ENCODE results near the gene UBE2E1.

Gene UBE2E1

DNA sequence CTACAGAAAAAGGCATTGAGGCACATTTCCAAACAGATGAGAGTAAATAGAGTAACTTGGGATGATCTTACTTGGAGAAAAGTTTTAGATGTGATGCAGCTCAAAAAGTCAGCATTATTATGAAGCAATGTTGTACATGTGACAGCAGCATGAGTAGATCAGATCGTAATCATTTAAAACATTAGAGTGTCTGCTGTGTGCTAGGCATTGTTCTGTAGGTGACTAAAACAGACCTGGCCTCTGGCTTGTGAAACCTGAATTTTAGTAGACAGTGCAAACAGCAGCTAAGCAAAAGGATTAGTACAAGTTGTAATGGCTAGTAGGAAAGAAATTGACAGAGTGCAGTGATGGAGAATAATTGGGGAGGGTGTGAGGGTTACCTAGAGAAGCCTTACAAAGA, 15.1 kb downstream of the UBE2E1 start:
- DNase-seq (ENCODE audit: low read depth in 2 of 2): no peak

DNA sequence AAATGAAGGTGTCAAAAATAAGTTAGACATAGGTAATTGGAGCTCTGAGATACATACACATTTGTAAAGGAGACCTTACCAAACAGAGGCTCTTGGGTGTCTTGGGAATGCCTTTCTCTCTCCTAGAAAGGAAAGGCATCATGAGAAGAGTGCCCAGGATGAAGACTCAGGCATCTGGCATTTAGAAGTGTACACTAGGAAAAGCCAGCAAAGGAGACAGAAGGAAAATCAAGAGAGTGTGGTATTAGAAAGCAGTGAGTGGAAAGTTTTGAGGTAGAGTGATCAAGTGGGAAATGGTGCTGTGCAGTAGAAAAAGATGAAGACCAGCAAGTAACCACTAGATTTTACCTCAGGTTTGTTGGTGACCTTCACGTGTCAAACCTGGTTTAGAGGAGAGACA, 16.1 kb downstream of the UBE2E1 start:
- no peak for DNase-seq (ENCODE audit: low read depth in 2 of 2)

DNA sequence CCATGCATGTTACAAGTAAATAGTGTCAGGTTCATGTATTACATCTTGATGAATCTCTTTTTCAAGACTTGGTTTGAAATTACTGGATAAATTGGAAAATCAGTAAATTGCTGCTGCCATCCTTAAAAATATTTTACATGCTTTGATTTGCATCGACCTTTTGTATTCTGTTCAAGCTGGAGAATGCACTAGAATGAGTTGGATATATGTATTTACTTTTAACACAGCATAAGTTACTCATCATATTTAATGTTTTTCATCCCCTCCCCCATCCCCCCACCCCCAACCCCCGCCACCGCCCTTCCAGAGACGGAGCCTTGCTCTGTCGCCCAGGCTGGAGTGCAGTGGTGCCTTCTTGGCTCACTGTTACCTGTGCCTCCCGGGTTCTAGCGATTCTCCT, 16.8 kb downstream of the UBE2E1 start:
- no peak for DNase-seq (ENCODE audit: low read depth in 2 of 2)

DNA sequence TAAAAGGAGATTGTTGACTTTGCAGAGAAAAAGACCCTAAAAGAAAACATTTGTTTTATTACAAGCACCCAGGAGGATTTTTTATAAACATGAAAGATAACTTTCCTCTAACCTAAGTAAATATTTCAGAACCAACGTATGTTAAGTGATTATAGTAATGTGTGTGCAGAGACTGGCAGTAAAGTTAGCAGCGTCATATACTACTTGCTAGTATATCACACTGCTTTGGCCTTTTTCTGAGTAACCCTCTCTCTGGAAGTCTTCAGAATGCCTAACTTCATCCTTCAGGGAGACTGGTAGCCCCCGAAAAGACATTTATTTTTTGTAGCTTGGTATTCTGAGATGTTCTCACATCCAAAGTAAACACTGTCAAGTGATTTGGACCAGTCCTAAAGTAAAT, 17.9 kb downstream of the UBE2E1 start:
- no peak for DNase-seq (ENCODE audit: low read depth in 2 of 2)

DNA sequence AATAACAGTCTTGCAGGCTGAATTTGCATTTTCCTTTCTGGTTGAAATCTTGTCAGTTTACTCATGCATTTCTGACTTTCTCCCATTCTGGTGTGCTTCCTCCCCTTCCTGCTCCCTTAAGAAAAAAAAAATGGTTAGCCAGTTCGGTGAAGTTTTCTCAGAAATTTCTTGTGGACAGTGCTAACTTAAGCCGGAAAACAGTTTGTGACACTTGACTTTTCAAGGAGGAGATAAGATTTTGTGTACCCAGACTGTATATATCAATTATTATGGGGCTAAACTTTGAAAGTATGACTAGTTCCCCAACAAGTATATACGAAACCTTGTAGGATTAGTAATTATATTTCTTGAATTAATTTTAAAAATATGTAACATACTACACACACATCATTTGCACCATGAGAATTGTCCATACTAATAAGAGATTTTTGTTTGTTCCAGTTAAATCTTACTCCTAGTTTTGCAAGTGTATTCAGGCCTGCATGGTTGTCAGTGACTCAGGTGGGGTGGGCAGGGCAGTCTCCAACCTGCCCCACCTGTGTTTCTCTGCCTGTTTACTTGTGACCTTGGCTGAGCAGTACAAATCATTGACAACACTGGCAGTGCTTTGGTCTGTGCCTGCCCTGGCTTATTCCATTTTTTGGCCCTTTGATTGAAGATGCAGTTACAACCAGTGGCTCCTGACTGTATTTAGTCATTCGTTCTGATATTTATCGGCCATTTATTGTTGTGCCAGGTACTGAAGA, 19.1 kb downstream of the UBE2E1 start:
- DNase-seq (ENCODE audit: low read depth in 2 of 2): no peak

DNA sequence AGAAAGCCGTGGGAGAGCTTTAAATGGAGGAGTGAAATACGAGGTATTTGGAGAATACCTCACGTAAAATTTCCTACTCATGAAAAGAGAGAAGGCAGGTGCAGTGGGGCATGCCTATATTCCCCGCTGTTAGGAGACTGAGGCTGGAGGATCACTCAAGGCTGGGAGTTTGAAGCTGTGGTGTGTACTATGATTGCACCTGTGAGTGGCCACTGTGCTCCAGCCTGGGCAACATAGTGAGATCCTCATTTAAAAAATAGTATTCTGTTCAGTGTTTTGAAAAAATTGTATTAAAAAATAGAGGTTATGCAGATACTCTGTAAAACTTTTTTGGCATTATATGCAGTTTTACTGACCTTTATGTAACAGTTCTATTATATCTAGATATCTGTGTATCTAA, 20.0 kb downstream of the UBE2E1 start:
- no peak for DNase-seq (ENCODE audit: low read depth in 2 of 2)

DNA sequence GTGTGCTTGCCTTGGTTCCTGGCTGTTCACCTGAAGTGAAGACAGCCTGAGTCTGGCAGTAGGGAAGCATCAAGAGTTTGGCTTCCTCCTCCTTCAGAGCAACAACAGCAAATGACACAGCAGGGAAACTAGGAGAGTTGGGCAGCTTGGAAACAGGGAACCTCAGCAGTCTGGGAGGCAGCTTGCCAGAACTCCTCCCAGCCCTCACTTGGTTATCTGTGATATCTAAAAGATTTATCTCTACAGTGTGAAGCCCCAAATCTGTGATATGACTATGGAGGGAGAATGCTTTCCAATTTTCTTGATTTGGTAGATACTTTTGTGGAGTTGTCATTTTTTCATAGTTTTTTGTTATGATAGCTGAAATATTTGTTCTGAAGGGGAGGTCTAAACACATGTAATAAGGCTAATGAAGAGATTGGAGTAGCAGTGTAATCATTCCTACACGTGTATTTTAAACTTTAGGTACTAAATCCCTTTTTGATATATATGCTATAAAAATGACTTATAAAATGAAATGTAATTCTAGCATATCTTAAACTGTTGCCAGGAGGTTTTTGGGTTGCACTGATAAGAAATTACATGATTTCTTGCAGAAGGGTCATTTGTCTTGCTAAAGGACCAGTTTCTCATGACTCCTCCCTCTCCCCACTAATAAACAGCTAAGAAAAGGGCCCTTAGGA, 20.8 kb downstream of the UBE2E1 start:
- no peak for DNase-seq (ENCODE audit: low read depth in 2 of 2)

DNA sequence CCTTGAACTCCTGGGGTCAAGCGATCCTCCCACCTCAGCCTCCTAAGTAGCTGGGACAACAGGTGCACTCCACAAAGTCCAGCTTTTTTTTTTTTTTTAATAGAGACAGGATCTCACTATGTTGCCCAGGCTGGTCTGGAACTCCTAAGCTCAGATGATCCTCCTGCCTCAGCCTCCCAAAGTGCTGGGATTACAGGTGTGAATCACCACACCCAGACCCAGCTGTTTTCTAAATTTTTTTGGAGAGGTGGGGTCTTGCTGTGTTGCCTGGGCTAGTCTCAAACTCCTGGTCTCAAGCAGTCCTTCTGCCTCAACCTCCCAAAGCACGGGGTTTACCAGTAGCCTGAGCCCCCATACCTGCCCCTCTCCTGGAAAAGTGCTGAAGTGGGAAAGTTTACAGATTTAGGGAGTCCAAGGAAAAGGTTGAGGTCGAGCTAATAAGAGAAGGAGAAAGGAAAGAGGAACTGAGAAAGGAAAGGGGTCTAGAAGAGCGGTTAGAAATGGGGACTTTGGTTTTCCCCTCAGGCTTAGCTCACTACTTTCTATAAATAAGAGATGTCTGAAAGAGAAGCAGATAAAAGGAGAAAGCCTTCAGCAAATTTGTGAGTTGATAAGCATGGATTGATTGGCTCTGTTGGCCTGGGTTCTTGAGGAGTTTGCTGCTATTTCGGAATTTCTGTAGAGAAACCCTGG, 23.6 kb downstream of the UBE2E1 start:
- DNase-seq (ENCODE audit: low read depth in 2 of 2): no peak

DNA sequence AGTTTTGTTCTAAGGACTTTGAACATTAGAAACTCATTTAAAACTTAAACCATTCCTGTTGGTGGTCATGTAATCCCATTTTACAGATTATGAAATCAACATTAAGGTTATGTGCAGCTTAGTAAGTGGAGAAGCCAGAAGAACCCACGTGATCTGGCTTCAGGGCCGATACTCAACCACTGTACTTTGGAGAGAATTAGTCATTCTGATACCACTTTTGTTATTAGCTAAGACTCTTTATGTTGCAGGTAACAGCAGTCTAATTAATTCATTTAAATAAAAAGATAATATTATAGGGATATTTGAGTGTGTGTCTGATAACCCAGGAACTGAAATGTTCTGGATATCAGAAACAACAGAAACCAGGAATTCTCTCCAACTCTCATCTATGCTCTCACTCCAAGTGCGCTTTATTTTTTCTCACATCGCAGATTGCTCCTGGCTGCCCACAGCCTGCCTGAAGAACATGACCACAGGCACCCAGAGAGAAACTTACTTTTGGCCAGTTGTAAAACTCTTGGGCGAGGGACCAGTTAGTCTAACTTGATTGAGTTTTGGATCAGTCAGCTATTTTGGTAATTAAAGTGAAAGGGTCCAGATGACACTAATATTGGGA, 25.2 kb downstream of the UBE2E1 start:
- DNase-seq (ENCODE audit: low read depth in 2 of 2): no peak

DNA sequence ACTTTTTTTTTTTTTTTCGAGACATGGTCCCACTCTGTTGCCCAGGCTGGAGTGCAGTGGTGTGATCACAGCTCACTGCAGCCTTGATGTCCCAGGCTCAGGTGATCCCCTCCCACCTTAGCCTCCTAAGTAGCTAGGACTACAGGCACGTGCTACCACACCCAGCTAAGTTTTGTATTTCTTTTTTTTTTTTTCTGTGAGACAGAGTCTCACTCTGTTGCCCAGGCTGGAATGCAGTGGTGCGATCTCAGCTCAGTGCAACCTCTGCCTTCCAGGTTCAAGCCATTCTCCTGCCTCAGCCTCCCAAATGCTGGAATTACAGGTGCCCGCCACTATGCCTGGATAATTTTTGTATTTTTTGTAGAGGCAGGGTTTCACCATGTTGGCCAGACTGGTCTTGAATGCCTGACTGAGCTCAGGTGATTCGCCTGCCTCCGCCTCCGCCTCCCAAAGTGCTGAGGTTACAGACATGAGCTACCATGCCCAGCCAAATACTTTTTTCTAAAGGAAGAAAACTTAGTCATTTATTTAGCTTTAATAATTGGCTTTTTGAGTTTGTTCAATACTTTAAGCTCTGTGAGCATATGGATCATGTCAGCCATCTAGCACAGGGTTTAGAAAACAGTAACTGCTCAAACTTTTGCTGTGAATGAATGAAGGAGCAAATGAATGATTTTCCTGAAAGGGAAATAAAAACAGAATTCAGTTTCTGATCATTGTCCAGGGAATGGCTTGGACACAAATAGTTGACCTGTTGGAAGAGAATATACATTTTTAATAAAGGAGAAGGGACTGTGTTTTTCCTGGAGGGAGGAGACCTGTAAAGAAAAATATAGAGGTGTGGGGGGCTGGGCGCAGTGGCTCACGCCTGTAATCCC, 26.0 kb downstream of the UBE2E1 start:
- no peak for DNase-seq (ENCODE audit: low read depth in 2 of 2)

DNA sequence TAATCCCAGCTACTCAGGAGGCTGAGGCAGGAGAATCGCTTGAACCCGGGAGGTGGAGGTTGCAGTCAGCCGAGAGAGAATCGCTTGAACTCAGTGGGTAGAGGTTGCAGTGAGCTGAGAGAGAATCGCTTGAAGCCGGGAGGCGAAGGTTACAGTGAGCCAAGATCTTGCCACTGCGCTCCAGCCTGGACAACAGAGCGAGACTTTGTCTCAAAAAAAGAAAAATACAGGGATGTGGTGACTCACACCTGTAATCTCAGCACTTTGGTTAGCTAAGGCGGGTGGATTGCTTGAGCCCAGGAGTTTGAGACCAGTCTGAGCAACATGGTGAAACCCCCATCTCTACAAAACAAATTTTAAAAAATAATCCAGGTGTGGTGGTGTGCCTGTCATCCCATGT, 26.8 kb downstream of the UBE2E1 start:
- no peak for DNase-seq (ENCODE audit: low read depth in 2 of 2)

DNA sequence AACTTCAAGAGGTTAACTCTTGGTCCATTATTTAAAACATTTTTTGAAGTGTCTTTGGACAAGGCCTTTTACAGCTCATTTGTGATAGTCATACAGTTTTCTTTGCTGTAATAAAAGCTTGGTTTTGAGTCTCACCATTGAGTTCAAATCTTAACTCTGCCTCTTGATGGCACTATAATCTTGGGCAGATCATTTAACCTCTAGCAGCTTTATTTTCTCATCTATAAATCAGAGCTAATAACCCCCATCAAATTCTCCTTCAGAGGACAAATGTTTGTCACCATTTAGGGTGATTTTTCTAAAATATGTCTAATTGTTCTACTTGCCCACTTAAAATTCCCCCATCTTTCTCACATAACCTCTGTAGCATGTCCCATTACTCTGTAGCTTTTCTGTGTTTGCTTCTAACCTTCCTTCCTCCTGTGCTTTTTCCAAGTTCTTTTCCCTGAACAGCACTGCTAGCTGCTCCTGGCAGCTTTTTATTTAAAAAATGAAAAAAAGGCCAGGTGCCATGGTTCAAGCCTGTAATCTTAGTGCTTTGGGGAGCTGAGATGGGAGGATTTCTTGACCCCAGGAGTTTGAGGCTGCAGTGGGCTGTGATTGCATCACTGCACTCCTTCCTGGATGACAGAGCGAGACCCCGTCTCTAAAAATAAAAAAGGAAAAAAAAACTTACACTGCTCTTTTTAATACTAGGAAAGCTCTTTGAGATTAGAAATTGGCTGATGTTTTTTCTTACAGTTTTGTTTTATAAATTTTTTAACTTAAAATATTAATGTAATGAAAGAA, 28.5 kb downstream of the UBE2E1 start:
- DNase-seq (ENCODE audit: low read depth in 2 of 2): no peak

DNA sequence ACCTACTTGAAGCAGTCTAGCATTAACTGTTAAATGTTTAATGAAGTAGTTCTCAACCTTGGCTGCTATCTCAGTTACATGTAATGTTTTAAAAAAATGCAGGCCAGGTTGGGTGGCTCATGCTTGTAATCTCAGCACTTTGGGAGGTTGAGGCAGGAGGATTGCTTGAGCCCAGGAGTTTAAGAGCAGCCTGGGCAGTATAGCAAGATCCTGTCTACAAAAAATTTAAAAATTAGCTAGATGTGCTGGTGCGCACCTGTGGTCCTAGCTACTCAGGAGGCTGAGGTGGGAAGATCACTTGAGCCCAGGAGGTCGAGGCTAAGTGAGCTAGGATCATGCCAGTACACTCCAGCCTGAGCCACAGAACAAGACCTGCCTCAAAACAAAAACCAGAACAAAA, 29.3 kb downstream of the UBE2E1 start:
- no peak for DNase-seq (ENCODE audit: low read depth in 2 of 2)

DNA sequence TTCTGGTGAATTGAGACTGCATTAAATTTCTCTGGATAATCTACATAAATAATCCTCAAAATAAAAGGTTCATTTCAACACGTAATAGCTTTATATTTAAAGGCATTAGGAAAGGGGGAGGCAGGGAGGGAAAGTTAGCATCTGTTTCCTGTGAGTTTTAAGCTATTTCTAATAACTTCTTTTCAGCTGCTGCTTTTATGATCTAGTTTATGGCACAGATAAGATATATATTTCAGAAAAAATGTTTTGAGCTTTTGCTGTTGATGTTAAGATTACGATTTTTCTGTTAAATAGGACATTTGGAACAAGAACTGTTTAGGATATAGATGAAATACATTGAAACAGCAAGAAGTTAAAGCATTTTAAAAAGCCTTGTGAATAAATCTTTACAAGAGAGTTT, 30.0 kb downstream of the UBE2E1 start:
- DNase-seq (ENCODE audit: low read depth in 2 of 2): no peak

DNA sequence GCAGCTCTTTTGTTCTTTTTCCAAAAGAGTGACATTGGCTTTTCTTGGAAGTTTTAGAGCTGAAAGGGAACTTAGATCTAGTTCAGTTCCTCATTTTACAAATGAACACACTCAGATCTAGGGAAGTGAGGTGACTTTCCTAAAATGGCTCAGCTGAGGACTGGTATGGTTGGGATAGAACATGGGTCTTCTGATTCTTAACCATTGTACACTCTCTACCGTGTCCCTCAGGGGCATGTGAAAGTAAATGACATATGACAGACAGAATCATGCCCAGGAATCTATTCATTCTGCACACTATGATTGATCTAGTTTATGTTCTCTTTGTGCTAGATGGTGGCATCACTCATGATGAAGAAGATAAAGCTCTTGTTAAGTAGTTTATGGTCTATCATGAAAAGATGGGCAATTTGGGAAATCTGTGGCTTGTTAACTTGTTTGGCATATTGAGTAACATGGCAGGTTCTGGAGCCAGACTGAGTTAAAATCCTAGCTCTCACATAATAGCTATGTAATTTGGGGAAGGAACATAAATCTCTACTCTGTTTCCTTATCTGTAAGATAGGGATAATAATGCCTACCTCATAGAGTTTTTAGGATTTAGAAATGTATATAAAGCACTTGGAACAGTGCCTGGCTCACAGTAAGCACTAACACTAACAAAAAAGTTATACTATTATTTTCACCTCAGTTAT, 30.9 kb downstream of the UBE2E1 start:
- no peak for DNase-seq (ENCODE audit: low read depth in 2 of 2)

DNA sequence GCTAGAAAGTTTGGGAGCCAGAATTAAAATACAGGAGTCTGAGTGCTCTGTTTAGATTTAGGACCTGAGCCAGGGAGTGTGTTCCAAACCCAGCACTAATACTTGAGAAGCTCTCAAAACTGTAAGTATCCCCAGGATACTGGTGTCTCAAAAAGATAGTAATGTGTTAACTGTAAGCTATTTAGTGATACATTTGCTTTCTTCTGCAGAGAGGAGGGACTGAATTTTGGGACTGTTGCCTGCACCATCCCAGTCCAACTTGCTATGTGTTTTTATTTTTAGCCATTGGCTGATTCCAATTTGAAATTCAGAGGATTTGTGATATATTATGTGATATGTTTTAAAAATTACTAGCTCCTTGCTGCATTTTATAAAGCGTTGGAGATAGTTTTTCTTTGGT, 31.5 kb downstream of the UBE2E1 start:
- no peak for DNase-seq (ENCODE audit: low read depth in 2 of 2)

DNA sequence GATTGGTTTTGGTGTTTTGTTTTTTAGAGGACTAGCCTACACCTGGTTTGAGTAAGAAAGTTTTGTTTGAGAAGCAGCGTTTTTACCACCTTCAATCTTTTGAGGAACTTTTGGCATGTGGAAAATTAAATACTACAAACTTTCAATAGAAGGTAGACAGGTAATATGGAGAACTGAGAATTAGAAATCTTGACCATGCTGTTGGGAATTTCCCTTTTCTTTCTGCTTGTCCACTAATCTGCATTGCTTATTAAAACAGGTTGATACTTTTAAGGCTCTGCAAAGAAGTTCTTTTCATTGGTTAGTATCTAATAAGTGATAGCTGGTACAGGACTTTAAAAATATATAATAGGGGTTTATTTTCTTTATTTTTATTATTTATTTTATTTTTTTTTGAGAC, 31.9 kb downstream of the UBE2E1 start:
- DNase-seq (ENCODE audit: low read depth in 2 of 2): no peak

DNA sequence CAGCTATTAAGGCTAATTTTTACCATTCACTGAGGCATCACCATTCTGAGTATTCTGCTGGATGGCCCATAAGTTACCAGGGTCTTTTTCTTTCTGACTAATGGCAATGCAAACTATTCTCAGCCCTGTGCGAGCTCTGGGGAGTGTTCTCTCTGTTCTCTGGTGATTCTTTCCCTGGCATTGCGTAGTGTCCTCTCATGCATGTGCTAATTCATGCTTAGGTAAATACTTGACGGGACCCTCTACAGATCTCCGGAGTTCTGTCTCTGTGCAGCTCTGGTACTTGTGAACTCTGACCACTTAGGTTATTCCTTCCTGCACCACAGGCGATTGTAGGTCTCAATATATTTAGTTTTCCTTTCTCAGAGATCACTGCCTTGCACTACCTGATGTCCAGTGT, 34.8 kb downstream of the UBE2E1 start:
- no peak for DNase-seq (ENCODE audit: low read depth in 2 of 2)

DNA sequence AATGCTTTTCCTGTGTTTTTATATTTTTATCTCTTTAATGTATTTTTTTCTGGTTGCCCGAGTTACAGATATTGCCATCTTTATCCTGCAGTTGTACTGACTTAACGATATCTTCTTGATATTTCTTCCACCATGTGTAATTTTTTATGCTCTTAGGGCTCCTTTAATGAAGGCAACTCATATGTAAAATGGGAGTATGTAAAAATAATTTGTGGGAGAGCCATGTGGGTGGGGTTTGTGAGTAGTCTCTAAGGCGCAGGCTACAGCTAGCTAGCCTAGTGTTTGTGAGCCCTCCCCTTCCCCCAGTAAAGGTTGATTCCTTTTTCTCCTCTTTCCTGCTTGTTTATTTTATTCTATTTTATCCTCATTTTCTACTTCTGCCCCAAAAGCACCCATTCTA, 38.1 kb downstream of the UBE2E1 start:
- no peak for DNase-seq (ENCODE audit: low read depth in 2 of 2)

Measured in stimulated activated CD4-positive, alpha-beta T cell treated with anti-CD3 and anti-CD28 coated beads, Interleukin-15, amount 100 ng/mL, for 48 hours (primary cell).